ENCODE measurements around the gene GNPNAT1.
"Not testable (repeated sequence)": the region's sequence is repeated elsewhere in the genome, so short reads cannot be mapped to it uniquely, and the experiment has no call there.

GNPNAT1 gene

DNA sequence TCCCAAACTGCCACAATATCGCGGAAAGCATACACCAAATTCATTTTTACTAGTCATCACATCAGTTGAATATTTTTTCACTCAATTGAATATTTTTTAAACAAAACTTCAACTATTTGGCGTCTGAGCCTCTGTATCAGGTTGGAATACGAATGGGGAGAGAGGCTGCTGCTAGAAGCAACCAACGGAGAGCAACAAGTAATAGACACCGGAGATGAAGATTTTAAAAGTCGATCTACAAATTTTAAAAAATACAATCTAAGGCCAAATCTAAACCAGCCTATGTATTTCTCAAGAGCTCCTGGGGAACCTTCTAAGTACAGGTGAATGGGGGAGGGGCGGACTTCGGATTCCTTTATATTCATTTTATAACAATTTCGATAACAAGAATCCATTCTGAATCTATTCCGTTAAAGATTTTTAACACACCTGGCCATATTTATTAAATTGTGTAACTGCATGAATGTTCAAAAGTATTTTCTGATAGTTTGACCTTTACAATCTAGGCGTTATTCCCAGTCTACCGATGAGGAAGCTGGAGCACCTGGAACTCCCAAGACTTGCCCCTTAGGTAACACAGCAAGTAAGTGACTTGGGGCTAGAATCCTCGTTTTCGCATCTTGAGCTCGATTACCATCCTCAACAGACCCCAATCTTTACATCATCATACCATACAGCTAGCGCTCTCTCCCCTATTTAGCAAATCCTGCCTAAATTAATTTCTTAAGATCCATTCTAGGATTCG is 1.2 kb downstream of the GNPNAT1 start:
- DNase-seq (ENCODE audit: low read depth), result no peak

DNA sequence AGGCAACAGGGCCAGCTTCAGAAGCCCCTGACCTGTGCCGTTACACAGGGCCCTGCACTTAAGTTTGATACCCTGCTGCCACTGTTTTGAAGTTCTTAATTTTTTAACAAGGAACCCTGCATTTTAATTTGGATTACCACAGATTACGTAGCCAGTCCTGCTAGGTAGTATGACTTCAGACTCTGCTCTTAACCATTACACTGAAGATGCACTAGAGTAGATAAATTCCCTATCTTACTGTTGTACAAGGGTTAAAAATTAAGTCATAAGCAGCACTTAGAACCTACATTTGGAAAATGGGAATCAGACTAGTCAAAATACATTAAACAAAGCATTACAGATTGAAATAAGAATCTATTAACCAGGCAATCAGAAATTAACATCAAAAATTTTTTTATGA is 2.3 kb downstream of the GNPNAT1 start:
- no peak for DNase-seq (ENCODE audit: low read depth)

DNA sequence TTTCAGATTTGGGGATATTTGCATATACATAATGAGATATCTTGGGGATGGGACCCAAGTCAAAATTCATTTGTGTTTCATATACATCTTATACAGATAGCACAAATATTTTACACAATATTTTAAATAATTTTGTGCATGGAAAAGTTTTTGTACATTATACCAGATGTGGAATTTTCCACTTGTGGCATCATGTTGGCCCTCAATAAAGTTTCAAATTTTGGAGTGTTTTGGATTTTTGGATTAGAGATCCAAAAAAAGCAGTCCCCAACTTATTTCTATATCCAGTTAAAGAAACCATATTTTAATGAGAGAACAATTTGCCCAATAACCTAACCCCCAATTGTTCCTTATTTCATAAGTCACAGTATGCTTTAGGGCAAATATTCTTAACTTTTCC is 4.5 kb downstream of the GNPNAT1 start:
- no peak for DNase-seq (ENCODE audit: low read depth)

DNA sequence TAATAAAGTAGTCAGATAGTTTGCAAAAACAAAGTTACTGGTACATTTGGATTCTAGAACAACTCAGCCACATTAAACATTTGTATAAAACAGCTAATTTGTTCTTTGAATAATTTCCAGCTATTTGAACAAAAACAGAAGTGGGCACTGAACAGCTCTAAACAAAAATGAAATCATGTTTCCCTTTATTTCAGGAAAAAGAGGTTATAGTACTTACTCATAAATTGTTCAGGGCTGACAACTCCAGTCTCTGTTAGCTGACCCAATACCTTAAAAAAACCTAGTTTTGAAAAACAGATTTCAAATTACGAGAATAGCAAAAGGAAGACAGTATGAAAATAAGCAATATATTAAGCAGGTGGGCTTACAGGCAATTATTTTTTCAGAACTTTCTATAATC is 8.2 kb downstream of the GNPNAT1 start:
- DNase-seq (ENCODE audit: low read depth), result no peak

DNA sequence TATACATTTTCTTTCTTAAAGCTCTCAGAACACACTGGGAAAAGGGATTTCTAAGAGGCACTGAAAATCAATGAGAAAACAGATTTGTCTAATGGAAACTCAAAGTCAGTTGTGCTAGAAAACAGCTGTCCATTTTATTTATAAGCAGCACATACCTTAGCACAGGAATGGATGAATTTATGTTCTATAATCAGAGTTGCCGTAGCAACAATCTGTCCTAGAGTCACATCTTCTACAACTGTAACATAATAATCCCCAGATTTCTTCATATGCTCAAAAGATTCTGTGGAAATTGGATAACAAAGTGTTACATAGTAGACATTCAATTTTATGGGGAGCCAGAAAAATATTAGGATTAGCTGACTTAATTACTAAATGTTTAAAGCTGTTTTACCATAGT is 9.8 kb downstream of the GNPNAT1 start:
- DNase-seq (ENCODE audit: low read depth), result no peak

DNA sequence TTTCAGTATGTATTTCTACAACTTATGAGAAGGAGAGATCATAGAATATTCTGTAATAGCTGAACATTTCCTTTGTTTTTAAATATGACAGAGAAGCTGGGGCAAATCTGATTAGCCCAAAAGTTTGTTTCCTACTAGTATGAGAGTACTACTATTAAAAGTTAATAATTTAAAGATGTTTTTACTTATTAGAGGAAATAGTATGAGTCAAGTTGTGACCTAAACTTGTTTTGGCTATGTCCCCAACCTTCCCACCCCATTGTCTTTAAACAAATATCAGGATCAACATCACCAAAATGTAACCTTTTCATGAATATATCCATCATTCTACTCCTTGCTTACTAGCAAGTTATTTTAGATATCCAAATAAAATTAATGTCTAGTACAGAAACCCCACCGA is 10.5 kb downstream of the GNPNAT1 start:
- DNase-seq (ENCODE audit: low read depth), result no peak

DNA sequence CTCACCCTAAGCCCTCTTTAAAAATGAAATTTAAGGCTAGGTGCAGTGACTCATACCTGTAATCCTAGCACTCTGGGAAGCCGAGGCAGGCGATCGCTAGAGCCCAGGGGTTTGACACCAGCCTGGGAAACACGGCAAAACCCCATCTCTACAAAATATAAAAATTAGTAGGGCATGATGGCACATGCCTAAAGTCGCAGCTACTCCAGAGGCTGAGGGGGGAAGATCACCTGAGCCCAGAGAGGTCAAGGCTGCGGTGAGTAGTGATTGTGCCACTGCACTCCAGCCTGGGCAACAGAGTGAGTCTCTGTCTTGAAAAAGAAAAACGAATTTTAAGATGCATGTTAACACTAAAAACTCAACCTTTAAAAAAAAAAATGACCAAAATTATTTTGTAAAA is 12.7 kb downstream of the GNPNAT1 start:
- DNase-seq (ENCODE audit: low read depth), result no peak

DNA sequence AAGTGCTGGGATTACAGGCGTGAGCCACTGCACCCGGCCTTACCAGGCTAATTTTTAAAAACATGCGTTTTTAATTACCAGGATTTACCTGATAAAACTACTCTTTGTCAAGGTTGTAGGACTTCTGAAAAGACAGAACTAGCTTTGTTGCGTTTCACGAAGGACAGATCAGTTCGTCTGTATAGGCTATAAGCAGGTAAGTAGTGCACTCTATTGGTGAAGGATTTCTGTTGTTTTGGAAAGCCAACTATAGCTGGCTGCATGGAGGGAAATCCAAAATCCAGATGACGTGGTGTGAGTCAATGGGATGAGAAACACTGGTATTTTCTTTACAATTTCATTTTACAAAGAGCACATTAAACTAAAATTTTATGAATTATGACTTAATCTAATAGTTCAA is 14.6 kb downstream of the GNPNAT1 start:
- no peak for DNase-seq (ENCODE audit: low read depth)

DNA sequence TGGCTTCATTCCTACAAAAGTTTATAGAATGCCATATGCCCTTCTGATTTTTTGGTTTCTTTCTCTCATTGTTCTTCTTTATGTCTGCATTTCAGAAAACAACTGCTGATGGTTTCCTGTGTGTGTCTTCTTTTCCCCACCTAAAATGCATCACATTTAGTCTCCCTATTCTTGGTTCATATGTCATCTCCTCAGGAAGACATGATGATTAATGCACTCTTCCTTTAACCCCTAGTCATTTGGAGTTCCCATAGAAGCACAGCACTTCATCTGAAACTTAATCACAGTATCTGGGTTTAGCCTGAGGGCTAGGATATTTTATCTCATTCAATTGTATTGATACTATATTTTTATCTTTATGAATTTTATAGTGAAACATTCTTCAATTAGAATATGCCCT is 21.5 kb downstream of the GNPNAT1 start:
- DNase-seq (ENCODE audit: low read depth), result no peak

DNA sequence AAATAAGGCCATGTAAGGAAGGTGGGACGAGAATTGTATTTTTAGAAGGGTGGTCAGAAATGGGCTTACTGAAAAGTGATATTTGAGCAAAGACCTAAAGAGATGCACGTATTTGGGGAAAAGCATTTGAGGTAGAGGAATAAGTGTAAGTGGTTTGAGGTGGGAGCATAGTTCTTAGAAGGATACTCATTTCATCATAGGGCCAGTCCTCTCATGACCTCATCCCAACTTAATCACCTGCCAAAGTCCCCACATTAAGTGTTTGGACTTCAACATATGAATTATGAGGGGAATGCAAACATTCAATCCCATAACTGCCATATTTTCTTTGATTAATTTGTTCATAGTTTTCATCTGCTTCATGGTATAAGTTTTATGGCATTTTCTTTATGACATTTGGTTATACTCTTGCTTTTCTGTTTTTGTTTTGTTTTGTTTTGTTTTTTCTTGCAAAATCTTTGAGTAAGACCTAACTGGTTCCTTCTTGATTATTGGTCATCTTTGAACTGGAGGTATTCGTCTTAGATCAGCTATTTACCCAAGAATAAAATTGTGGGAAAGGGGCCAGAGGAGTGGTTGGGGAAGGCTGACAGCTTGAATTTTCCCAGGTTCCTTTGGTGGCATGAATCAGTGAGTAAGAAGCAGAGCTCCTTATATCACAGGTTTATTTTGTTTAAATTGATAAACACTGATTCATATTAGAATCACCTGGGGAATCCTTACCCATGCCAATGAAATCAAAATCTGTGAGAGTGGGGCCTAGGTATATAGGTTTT is 24.2 kb downstream of the GNPNAT1 start:
- DNase-seq (ENCODE audit: low read depth), result no peak

DNA sequence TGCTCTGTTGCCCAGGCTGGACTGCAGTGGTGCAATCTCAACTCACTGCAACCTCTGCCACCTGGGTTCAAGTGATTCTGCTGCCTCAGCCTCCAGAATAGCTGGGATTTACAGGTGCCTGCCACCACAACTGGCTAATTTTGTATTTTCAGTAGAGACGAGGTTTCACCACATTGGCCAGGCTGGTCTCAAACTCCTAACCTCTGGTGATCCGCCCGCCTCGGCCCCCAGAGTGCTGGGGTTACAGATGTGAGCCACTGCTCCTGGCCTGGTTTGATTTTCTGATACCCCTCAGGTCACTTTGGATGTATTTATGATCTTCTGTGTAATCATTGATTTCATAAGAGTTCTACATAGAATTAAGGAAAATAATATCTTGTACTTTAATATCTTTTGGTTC is 28.5 kb downstream of the GNPNAT1 start:
- not testable (repeated sequence) for DNase-seq (ENCODE audit: low read depth)

DNA sequence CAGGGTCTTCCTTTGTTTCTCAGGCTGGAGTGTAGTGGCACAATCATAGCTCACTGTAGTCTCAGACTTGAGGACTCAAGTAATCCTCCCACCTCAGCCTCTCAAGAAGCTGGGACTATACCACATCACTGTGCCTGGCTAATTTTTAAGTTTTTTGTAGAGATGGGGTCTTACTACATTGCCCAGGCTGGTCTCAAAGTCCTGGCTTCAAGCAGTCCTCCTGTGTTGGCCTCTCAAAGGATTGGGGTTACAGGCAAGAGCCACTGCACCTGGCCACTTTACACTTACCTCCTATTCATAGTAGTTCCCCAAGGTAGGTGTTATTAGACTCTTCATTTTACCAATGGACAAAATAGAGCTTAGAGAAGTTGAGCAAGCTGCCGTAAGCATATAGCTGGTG is 32.3 kb downstream of the GNPNAT1 start:
- DNase-seq (ENCODE audit: low read depth), result no peak

DNA sequence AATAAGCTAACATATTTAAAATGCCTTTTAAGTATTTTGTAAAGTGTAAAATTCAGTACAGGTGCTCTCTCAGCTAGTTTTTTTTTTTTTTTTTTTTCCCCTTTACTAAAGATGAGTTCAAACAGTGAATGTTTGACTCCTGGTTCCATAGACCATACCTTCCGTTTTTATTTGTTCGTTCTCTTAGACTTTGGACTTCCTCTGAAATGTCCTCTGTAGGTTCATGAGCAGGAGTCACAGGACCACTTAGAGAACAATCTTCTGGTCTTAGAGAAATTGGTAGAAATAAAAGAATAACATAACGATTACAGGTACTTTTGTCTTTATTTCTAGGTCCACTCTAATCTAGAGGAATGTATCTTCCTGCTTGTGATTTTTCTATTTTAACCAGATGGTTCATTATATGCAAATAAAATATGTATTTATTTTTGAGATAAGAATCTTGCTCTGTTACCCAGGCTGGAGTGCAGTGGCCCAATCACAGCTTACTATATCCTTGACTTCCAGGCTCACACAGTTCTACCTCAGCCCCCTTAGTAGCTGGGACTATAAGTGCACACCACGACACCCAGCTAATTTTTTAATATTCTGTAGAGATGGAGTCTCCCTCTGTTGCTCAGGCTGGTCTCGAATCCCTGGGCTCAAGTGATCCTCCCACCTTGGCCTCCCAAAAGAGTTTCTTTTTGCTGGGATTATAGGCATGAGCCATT is 35.6 kb downstream of the GNPNAT1 start:
- no peak for DNase-seq (ENCODE audit: low read depth)

DNA sequence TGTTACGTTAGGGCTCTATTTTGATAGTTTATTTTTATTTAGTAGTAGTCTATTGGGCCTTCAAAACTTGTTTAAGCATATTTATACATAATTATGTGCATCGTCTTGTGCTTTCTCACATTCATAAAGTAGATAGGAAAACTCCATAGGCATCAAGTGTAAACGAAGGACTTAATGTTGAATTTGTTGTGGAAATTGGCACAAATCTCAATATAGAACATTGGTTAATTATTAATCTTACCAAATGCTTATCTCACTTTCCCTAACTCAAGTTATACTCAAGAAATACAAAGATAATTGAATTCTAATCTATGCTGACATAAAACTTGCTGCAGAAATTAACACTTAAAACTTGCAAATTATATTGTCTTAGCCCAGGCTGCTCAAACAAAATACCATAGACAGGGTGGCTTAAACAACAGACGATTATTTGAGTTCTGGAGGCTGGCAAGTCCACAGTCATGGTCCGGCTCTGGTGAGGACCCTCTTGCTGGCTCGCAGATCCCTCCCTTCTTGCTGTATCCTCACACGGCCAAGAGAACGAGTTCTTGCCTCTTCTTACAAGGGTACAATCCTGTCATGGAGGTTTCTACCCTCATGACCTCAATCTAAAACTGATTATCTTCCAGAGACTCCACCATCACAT is 42.6 kb downstream of the GNPNAT1 start:
- DNase-seq (ENCODE audit: low read depth), result no peak

DNA sequence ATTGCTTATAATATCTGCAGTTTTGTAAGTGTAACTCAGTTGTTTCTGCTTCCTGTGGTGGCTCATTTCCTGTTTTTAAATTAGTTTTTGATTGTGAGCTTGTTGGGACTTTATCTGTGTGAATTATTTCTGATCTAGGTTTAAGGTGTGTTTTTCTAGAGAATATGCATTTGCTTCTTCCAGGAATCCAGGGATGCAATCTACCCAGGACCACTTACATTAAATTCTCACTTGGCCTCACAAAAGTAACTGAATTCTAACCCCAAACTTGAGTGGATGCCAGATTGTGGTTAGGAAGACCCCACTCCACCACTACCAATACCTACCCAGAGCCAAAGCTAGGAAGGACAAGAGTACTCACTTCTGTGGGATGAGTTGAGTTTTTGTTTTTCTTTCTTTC is 49.5 kb downstream of the GNPNAT1 start:
- no peak for DNase-seq (ENCODE audit: low read depth)

DNA sequence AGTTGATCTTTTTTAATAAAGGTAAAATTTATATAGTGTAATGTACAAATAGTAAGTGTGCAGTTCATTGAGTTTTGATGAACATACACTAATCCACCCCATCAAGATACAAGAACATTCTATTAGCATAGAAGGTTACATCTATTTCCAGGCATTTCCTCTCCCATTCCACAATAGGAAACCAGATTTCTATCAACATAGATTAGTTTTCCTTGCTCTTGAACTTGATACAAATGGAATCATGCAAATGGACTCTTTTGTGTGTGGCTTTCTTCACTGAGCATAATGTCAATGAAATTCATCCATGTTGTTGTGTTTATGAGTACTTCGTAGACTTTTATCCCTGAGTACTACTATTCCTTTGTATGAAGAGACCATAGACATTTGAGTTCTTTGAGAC is 50.7 kb downstream of the GNPNAT1 start:
- no peak for DNase-seq (ENCODE audit: low read depth)

DNA sequence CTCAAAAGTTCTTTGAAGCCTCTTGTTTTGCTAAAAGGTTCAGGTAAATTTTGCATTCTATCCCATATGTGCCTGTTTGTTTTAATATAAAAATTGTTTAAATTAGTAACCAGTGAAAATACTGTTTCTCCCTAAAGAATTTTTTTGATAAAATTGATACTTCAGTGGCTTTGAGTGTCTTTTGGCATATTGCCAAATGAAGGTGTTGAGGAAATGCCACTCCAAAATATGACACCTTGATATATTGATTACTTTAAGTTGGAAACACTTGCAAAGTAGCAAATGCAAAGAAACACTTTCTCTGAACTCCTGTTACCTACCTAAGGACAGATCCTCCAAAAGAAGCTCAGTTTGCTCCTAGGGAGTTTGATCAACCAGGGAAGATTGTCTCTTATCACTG is 53.0 kb downstream of the GNPNAT1 start:
- DNase-seq (ENCODE audit: low read depth), result no peak

DNA sequence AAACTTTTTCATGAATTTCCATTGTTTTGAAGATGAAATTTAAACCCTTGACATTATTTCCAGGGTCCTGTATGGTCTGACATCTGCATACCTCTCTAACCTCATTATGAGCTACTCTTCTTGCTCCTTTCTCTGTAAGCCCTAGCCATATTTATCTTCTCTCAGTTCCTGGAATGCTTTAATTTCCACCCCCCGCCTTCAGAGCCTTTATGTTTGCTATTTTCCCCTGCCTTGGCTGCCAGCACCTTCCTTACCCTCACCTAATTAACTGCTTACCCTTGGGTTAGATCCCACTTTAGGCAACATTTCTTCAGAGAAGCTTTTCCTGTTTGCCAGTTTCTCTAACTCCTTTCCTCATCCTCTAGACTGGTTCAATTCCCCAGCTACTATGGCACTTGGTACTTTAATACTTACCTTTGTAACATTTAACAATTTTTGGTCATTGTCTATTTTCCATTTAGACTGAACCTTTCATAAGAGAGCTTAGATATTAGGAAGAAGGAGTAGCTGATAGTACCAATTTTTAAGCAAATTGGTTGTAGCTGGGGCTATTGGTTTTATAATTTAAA is 55.4 kb downstream of the GNPNAT1 start:
- no peak for DNase-seq (ENCODE audit: low read depth)

DNA sequence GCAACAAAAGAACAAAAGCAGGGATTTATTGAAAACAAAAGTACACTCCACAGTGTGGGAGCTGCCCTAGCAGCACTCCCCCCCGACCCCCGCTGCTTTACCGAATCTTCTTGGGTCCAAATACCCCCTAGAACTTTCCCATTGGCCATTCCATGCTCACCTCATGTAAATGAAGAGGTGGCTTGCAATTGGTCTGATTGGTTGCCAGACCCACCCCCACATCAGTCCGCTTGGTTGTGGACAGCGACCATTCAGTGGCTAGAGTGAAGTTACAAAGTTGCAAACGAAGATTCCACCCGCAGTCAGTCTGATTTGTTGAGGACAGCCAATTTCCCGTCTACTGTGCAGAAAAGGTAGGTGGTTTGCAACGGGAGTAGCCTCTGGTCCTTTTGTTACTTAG is 57.6 kb downstream of the GNPNAT1 start:
- no peak for DNase-seq (ENCODE audit: low read depth)

DNA sequence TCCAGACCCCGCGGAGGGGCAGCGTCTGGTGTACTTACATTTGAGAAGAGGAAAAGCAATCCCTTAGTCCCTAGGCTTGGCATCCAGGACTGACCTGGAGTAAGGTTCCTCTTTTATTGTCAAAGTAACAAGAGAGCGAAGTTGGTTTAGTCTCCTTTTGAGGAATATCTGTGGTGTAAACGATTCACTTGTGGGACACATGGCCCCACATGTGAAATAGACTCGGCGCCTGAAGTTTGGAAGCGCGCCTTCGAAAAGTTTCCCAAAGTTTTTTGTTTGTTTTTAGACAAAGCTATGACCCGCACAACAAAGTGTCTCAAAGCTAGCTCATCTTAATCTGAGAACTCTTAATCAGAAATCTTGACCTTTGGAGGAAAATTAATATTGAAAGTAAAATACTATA is 60.7 kb downstream of the GNPNAT1 start:
- DNase-seq (ENCODE audit: low read depth), result no peak

DNA sequence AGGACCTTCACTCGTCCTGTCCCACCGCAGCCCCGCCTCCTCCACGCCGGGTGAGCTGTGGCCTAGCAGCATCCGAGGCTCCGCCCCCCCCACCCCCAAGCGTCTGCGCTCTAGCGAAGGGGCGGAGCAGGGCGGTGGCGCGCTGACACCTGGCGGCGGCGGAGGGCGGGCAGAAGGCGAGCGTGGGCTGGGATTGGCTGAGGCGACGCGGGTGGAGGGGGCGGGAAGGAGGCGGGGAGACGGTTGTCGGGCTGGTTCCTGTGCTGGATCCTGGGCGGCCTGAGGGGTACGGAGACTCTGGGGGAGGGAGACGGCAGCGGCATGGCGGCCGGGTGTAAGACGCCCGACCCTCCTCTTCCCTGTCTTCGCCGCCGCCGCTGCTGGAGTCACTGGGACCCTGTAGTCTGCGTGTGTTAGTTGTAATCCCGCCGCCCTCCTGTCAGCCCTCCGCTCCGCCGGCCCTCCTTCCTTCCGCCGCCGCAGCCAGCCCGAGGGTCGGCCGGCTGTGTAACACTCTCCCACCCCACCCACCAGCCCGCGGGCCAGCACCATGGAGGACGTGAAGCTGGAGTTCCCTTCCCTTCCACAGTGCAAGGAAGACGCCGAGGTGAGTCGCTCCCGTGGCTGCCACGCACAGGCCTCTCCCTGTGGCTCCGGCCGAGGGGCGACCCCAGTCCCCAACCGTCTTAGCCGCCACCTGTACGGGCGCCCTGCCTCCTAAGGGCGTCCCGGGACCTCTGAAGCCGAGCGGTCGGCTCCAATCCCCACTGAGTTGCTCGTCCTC is 61.3 kb downstream of the GNPNAT1 start, which contains the start of gene STYX:
Gene STYX, plus strand, starts transcription at position 242 of the 784 bp plus-strand sequence. Its CDS starts 309 bp downstream, at position 551.
- DNase-seq (ENCODE audit: low read depth), result peak; percentile 83

Measured in HS-5 (cell line).